Loucy (cell line): Measurements from ENCODE around the gene STK35.

Experiments
- CTCF ChIP-seq: fragments of 200-600 bp; sonication (generic); conservative IDR thresholded peaks from 2 replicates; pipeline ENCODE4 v1.5.1; 2014; ENCODE audit warnings: mild to moderate bottlenecking, antibody characterized with exemption, low read length
- EZH2phosphoT487 ChIP-seq: fragments of 200-600 bp; IDR thresholded peaks from 2 replicates; pipeline ENCODE4 v1.6.1; 2018; ENCODE audit warnings: antibody characterized with exemption, mild to moderate bottlenecking, moderate library complexity, borderline replicate concordance

GRCh38 chr20:2142649-2143048 lies 41.0 kb downstream of the STK35 start:
- TF ChIP-seq CTCF (no peak), EZH2phosphoT487 (no peak)
